Epidermal melanocyte (primary cell): Measurements from ENCODE around the gene HTR4.

ENCODE experiments used
- DNase-seq: peaks from one replicate; pipeline ENCODE4 v3.0.0; 2011; ENCODE audit warnings: low spot score; ENCODE audit not compliant: insufficient read length

HTR4 gene

DNA sequence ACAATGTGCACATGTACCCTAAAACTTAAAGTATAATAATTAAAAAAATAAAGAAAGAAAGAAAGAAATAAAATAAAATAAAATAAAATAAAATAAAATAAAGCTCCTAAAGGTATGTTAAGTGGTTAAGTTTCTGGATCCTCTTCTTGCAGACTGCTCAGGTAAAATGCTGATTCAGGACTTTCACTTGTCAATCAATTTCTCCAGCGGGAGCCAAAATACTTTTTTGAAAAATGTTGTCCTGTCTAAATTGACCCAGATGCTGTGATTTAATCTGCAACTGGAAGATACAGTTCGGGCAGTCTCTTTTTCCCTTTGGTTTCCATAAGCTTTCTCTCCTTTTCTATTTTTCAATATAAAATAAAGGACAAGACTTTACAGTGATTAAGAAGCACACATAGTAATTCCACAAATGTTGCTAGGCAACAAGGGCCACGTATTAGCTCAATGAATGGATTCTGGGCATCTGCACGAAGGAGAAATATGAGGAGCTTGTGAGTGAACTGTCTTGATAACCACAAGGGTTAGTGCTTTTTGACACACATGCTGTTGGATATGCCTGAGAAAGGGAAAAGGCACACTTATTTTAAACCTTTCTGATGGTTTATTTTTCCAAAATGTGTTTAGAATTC lies 38.6 kb downstream of the HTR4 start:
- no peak for DNase-seq

DNA sequence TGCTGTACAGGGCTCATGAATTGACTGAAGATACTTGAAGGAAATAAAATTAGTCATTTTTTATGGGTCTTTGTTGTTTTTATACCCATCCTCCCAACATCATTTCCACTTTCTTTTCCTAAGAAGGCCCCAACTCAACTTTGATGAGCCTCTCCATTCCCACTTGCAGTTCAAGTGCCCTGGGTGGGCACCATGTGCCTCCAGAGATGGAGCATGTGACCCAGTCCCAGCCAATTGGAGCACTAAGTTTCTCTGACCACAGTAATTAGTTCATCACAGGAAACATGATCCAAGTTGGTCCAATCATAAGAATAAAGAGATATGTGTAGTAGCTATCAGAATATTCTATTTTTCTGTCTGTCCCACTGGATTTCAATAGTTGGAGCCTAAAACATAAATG lies 46.9 kb downstream of the HTR4 start:
- no peak for DNase-seq

DNA sequence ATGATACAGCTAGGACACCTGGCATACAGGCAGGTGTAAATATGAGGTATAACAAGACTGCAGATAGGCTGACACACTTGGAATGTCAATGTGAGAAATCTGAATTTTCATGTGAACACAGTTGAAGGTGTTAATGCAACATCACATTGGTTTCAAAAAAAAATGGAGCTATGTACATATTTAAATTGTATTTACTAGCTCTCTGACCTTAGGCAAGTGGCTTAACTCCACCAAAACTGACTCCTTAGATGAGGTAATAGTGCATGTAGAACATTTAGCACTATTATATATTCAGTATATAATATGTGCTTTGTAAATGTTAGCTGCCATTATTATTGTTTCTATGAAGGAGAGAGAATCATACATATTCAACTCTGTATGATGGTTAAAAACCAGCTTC lies 48.0 kb downstream of the HTR4 start:
- DNase-seq = no peak

- DNase-seq = no peak
These were observed 55.1 kb downstream of the HTR4 start for GRCh38 chr5:148599187-148599586.

- no peak for DNase-seq
These were observed 58.6 kb downstream of the HTR4 start for GRCh38 chr5:148595697-148596096.

- no peak for DNase-seq
These were observed 67.5 kb downstream of the HTR4 start for GRCh38 chr5:148586796-148587195.

DNA sequence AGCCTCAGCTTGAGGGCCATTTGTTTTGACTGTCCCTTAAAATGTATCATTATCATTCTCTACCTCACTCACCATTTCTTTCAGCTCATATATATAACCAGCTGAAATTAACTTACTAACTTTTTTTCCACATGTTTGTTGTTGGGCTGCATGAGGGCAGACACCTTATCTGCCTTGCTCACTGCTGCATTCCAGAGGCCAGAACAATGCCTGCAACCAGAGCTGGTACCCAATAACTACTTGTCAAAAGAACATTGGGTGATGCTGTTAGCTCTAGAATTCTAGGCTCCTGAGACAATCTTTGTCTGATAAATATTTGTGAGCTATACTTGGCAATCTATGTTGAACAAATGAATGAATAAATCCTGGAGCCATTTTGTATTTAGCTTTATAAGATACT lies 68.3 kb downstream of the HTR4 start:
- DNase-seq = no peak

GRCh38 chr5:148584103-148584502 lies 70.2 kb downstream of the HTR4 start:
- no peak for DNase-seq

- no peak for DNase-seq
These were observed 70.8 kb downstream of the HTR4 start for GRCh38 chr5:148583421-148583965.

DNA sequence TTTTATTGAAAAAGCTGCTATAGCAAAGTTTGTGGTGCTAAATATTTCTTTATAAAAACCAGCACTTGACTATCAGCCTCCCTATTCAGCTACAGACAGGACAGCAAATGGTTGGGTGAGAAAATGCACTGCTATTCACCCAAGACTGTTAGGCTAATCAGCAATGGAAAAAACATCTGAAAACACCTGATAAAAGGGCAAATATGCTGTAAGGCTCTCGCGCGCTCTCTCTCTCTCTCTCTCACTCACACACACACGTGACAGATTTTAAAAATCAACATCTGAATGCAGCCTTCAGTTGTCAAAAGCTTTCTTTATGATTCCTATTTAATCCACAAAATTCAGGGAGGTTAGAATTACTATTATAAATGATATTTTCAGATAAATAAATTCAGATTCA lies 80.2 kb downstream of the HTR4 start:
- no peak for DNase-seq

GRCh38 chr5:148573374-148573773 lies 81.0 kb downstream of the HTR4 start:
- DNase-seq = no peak

DNA sequence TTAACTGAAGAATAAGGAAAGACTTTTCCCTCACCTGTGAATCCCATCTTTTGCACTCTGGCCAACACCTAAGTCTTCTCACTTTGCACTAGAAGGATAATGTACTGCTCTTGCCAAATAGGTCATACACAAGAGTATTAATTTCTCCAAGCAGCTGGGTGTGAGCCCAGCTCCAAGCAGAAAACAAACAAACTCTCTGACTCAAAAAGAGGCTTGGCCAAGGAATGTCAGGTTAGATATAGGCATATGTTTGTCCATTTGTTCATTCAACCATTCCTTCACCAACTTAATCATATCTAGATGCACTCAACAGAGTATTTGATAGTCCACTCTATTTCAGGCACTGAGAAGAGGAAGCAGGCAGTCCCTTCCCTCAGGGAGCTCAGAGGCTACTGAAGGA lies 84.4 kb downstream of the HTR4 start:
- DNase-seq = no peak

GRCh38 chr5:148565148-148565547 lies 89.2 kb downstream of the HTR4 start:
- no peak for DNase-seq

DNA sequence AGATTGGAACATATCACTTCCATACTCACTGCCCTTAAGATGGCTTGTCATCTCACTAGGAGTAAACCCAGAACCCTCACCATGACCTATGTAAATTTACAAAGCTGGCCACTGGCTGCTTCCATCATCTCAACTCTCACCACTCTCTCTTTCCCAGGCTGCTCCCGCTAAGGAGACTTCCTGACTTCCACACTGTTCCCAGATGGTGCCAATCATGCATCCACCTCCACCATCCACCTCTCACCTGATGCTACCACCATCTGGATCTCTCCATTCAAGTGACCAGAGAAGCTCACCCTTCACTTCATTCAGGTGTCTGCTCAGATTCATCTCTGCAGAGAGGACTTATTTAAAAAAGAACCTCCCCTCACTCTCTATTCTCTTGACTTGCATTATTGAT lies 91.3 kb downstream of the HTR4 start:
- DNase-seq = no peak

- DNase-seq = no peak
These were observed 92.5 kb downstream of the HTR4 start for GRCh38 chr5:148561801-148562311.

- no peak for DNase-seq
These were observed 94.9 kb downstream of the HTR4 start for GRCh38 chr5:148559461-148559860.

GRCh38 chr5:148558892-148559291 lies 95.4 kb downstream of the HTR4 start:
- DNase-seq = no peak

DNA sequence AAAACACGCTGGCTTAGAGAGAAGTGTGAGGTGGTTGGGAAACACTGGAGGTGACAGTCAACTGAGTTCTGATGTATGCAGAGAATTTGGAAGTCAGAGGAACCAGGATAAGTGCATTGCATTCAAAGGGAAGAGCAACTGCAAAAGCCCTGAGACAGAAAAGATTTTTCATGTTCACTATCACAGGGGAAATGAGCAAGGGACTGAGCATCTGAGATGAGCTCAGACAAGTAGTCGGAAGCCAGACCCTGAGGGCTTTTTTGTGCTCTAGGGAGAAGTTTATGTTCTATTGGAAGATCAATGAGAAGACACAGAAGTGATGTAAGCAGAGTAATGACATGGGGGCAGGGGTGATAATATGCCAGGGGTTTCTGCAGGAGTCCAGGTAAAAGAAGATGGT lies 97.5 kb downstream of the HTR4 start:
- DNase-seq = no peak

DNA sequence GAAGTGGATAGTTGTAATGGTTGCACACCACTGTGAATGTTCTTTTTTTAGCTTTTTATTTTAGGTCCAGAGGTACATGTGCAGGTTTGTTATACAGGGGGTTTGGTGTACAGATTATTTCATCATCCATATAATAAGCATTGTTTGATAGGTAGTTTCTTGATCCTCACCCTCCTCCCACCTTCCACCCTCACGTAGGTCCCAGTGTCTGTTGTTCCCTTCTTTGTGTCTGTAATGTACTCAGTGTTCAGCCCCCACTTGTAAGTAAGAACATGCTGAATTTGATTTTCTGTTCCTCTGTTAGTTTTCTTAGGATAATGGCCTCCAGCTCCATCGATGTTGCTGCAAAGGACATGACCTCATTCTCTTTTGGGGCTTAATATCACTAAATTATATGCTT lies 99.7 kb downstream of the HTR4 start:
- DNase-seq = no peak

GRCh38 chr5:148543727-148544126 lies 110.6 kb downstream of the HTR4 start:
- no peak for DNase-seq

DNA sequence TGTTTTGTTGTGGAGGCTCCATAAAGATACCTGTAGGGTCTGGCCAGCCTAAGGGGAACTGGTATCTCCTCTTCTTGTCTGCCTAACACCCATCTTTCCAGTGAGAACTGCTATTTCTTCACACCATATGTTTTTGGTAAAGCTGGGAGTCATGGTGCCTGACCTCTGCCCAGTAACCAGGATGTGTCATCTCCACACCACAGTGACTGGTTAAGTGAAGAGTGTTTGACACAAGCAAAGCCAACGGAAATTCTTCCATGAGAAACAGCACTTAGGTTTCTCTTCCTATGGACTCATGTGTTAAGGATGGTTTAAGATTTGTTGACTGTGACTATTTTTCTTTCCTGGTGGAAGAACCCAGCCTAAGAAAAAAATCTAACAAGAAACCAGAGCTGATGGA lies 111.5 kb downstream of the HTR4 start:
- DNase-seq = no peak

GRCh38 chr5:148541054-148541835 lies 113.1 kb downstream of the HTR4 start:
- no peak for DNase-seq

- no peak for DNase-seq
These were observed 113.7 kb downstream of the HTR4 start for GRCh38 chr5:148540647-148541046.
